AG10803 (cell line): ENCODE measurements around the gene CLASRP.
"Not testable (repeated sequence)": the region's sequence is repeated elsewhere in the genome, so short reads cannot be mapped to it uniquely, and the experiment has no call there.

Source experiments
- DNase-seq: peaks from one replicate; pipeline ENCODE4 v3.0.0; 2010; ENCODE audit warnings: low read depth
- H3K4me3 ChIP-seq: 2 replicates; pipeline ENCODE4 v1.5.1; 2011; ENCODE audit warnings: mild to moderate bottlenecking, low read length, control low read depth
- CTCF ChIP-seq: conservative IDR thresholded peaks from 2 replicates; pipeline ENCODE4 v1.5.1; 2011; ENCODE audit warnings: mild to moderate bottlenecking, low read length, control low read depth, inconsistent platforms

The CLASRP gene

GRCh38 chr19:45117671-45118070 is 78.8 kb downstream of the CLASRP start:
- no peak for DNase-seq
- H3K4me3 ChIP-seq: no peak overlapping the region
- TF ChIP-seq CTCF: no peak

- H3K4me3 ChIP-seq: no peak overlapping the region
- no peak for DNase-seq
- no peak for TF ChIP-seq CTCF
These were observed 79.3 kb downstream of the CLASRP start for GRCh38 chr19:45118106-45118505.

- not testable (repeated sequence) for H3K4me3 ChIP-seq, DNase-seq
These were observed 79.9 kb downstream of the CLASRP start for GRCh38 chr19:45118591-45119355.

- no peak overlapping the region for H3K4me3 ChIP-seq
- no peak for TF ChIP-seq CTCF
These were observed 80.7 kb downstream of the CLASRP start for GRCh38 chr19:45119582-45119981.

More at GRCh38 chr19:45119582-45119981, 80.7 kb downstream of the CLASRP start:
- no peak for DNase-seq
